ENCODE results near the gene ABCB1. TPM values are rescaled to one million over a fixed set of nuclear protein-coding genes. Genes with fewer than 3 reads are reported as not detected.

ABCB1 gene
- total RNA-seq, 1 donor from 2014 or later = 3.6 TPM

DNA sequence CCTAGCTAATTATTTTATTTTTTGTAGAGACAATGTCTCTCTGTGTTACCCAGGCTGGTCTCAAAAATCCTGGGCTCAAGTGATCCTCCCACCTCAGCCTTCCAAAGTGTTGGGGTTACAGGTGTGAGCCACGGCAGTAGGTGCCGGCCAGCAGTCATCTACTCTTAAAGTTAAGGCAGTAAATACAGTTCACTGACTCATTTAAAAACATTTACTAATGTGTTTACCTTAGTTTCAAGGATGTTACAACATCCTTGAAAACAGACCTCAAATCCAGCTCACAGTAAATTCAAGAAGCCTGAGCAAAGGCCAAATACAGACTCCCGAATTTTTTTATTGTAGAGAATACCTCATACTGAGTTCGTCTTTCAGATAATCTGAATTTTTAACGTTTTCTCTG, 95.6 kb downstream of the ABCB1 start:
- no peaks in the 10 kb centered on the region for H3K9me3 Mint-ChIP-seq
- no peak overlapping the region for H3K4me3 Mint-ChIP-seq
- no peak for DNase-seq (ENCODE audit: low spot score)
- H3K4me1 Mint-ChIP-seq (ENCODE audit: low read depth) = peaks cover 21% of the 10 kb centered on the region
- intact Hi-C loops (cut with micrococcal nuclease) = loop anchor here (5.0 to 10.0 kb wide), 3 partner anchors 292 to 670 kb away; no protein-coding TSS in a partner anchor
- no peaks in the 10 kb centered on the region for H3K27me3 Mint-ChIP-seq (ENCODE audit: insufficient read depth)
- H3K36me3 Mint-ChIP-seq (ENCODE audit: low read depth) = no peaks in the 10 kb centered on the region
- H3K27ac Mint-ChIP-seq = no peak overlapping the region

DNA sequence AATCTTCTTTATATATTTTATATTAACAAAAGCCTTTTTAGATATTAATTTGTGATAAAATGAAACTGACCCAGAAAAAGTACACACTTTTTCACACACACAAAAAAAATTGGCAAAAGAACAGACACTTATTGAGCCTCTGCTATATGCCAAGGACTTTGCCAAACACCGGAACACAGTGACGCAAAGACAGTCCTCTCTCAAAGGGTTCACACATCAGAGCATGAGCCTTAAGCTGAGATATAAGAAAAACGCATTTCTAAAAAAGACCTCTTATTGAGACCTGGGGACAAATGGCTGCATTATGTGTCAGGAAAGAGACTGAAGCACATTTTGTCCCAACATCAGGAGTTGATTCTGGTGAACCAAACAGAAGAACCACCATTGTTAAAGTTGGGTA, 101.2 kb downstream of the ABCB1 start:
- Mint-ChIP-seq H3K27ac (no peak overlapping the region), H3K4me3 (no peak overlapping the region), H3K36me3 (ENCODE audit: low read depth) (no peaks in the 10 kb centered on the region), H3K4me1 (ENCODE audit: low read depth) (no peaks in the 10 kb centered on the region), H3K27me3 (ENCODE audit: insufficient read depth) (no peaks in the 10 kb centered on the region), H3K9me3 (no peaks in the 10 kb centered on the region)
- intact Hi-C loops (cut with micrococcal nuclease) = no loop called here
- no peak for DNase-seq (ENCODE audit: low spot score)

DNA sequence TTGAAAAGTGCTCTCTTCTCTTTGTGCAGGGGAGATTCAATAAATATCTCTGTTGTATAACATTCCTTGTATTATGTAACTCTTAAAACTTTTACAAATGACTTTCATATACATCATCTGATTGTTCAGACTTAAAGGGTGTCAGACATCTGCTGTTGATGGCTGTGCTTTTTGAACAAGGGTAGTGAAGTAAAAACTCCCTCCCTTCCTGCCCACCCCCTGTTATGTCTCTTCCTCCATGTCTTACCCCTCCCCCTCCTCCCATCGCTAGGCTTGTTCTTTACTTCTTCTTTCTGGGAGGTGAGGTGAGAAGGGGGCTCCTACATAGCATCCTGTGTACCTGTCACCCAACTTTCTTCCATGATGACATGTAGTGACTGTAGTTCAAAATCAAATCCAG, 101.8 kb downstream of the ABCB1 start:
- intact Hi-C loops (cut with micrococcal nuclease) = no loop called here
- no peak overlapping the region for H3K4me3 Mint-ChIP-seq
- H3K27ac Mint-ChIP-seq = no peak overlapping the region

DNA sequence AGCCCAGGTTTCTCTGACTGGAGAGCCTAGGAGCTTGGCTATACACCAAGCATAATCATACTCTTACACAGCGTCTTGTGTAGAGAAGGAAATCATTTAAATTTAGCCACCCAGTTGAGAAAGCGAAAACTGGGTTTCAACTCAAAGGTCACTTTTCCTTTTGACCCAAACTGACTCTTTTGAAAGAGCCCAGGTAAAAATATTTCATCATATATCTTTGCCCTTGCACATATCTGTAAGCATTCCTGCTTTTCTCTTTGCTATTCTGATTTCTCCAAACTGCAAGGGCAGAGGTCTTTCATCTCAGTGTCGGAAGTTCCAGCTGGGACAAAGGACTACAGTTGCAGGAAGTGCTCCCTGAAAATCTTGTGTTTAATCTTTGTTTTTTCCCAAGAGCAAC, 103.2 kb downstream of the ABCB1 start:
- Mint-ChIP-seq H3K4me1 (ENCODE audit: low read depth) (no peaks in the 10 kb centered on the region), H3K4me3 (no peak overlapping the region), H3K27ac (no peak overlapping the region), H3K9me3 (no peaks in the 10 kb centered on the region), H3K36me3 (ENCODE audit: low read depth) (no peaks in the 10 kb centered on the region), H3K27me3 (ENCODE audit: insufficient read depth) (peaks cover 3% of the 10 kb centered on the region)
- intact Hi-C loops (cut with micrococcal nuclease) = no loop called here
- DNase-seq (ENCODE audit: low spot score) = no peak

More for the DNA sequence above, 101.8 kb downstream of the ABCB1 start:
- no peak for DNase-seq (ENCODE audit: low spot score)
- H3K9me3 Mint-ChIP-seq = no peaks in the 10 kb centered on the region
- H3K27me3 Mint-ChIP-seq (ENCODE audit: insufficient read depth) = no peaks in the 10 kb centered on the region
- H3K36me3 Mint-ChIP-seq (ENCODE audit: low read depth) = no peaks in the 10 kb centered on the region
- no peaks in the 10 kb centered on the region for H3K4me1 Mint-ChIP-seq (ENCODE audit: low read depth)

DNA sequence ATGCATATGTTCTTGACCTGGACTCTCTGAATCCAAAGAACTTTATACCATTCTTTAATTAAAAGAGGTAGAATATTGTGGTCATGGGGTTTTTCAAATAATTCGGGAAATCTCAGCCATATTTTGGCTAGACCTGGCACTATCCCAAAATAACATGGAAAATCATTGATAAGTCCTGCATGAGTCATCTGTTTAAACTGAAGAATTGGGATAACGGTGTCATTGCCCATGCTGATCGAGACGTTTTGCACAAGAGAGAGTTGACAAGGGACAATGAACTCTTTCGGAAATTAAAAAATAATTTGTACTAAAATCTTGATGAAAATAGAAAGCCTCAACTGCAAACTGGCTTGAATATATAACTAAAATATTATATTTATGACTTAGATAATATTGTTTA, 105.3 kb downstream of the ABCB1 start:
- Mint-ChIP-seq H3K4me1 (ENCODE audit: low read depth) (no peaks in the 10 kb centered on the region), H3K27me3 (ENCODE audit: insufficient read depth) (peaks cover 8% of the 10 kb centered on the region), H3K27ac (no peak overlapping the region), H3K4me3 (no peak overlapping the region), H3K9me3 (no peaks in the 10 kb centered on the region), H3K36me3 (ENCODE audit: low read depth) (no peaks in the 10 kb centered on the region)
- intact Hi-C loops (cut with micrococcal nuclease) = no loop called here
- no peak for DNase-seq (ENCODE audit: low spot score)

DNA sequence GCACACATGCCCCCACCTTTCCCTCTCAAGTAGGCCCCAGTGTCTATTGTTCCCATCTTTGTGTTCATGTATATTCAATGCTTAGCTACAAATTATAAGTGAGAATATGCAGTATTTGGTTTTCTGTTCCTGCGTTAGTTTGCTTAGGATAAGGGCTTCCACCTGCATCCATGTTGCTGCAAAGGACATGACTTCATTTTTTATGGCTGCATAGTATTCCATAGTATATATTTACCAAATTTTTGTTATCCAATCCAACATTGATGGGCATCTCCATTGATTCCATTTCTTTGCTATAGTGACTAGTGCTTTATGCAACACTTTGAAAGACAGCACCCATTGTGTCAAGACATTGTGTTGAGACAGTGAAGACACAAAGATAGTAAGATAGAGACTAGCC, 106.2 kb downstream of the ABCB1 start:
- H3K9me3 Mint-ChIP-seq = no peaks in the 10 kb centered on the region

DNA sequence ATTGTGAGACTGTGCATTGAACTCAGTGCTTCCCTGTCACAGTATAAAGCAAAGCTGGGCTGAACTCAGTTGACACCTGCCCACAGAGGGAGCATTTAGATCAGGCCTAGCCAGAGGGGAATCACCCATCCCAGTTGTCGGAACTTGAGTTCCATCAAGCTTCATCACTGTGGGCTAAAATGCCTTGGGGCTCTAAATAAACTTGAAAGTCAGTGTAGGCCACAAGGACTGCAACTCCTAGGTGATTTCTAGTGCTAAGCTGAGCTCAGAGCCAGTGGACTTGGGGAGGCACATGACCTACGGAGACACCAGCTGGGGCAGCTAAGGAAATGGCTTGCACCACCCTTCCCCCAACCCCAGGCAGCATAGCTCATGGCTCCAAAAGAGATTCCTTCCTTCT, 117.6 kb downstream of the ABCB1 start:
- intact Hi-C loops (cut with micrococcal nuclease) = no loop called here
- Mint-ChIP-seq H3K27ac (no peak overlapping the region), H3K4me1 (ENCODE audit: low read depth) (no peaks in the 10 kb centered on the region), H3K36me3 (ENCODE audit: low read depth) (no peaks in the 10 kb centered on the region), H3K27me3 (ENCODE audit: insufficient read depth) (peaks cover 5% of the 10 kb centered on the region), H3K9me3 (no peaks in the 10 kb centered on the region), H3K4me3 (no peak overlapping the region)
- no peak for DNase-seq (ENCODE audit: low spot score)

More for the DNA sequence above, 106.2 kb downstream of the ABCB1 start:
- Mint-ChIP-seq H3K27me3 (ENCODE audit: insufficient read depth) (peaks cover 10% of the 10 kb centered on the region), H3K36me3 (ENCODE audit: low read depth) (no peaks in the 10 kb centered on the region), H3K4me3 (no peak overlapping the region), H3K27ac (no peak overlapping the region), H3K4me1 (ENCODE audit: low read depth) (no peaks in the 10 kb centered on the region)
- intact Hi-C loops (cut with micrococcal nuclease) = no loop called here
- no peak for DNase-seq (ENCODE audit: low spot score)

DNA sequence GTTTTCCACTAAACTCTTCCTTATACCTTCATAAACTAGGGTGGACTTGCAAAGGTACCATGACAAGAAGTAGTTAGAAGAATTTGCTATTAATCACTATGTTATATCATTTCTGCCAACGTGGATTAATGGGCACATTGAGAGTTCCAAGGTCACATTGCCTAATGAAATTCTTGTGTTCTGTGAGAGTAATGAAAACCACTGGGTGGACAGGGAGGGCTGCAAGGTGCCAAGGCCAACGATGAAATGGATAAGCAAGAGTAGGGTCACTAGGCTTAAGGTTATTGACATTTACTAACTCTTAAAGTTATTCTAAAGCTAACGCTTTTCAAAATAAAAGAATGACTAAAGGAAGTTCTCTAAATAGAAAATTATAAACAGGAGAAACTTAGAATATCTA, 118.6 kb downstream of the ABCB1 start:
- intact Hi-C loops (cut with micrococcal nuclease) = no loop called here
- Mint-ChIP-seq H3K4me1 (ENCODE audit: low read depth) (no peaks in the 10 kb centered on the region), H3K4me3 (no peak overlapping the region), H3K27me3 (ENCODE audit: insufficient read depth) (peaks cover 8% of the 10 kb centered on the region), H3K36me3 (ENCODE audit: low read depth) (no peaks in the 10 kb centered on the region), H3K9me3 (no peaks in the 10 kb centered on the region), H3K27ac (no peak overlapping the region)
- DNase-seq (ENCODE audit: low spot score) = no peak

DNA sequence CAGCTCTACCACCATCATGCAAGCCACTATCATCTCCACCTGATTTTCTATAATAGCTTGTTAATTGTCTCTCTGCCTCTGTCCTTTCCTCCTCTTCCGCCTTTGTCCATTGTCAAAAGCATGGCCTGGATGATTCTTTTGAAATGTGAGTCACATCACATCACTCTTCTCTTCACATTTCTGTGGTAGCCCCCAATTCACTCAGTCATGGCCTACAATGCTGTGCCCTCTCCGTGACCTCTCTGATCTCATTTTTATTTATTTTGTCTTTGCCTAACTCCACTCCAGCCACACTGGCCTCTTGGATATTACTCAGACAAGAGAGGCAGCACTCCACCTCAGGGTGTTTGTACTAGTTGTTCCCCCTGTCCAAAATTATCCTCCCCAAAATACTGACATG, 120.3 kb downstream of the ABCB1 start:
- H3K27ac Mint-ChIP-seq = no peak overlapping the region
- no peak overlapping the region for H3K4me3 Mint-ChIP-seq
- intact Hi-C loops (cut with micrococcal nuclease) = no loop called here
- H3K27me3 Mint-ChIP-seq (ENCODE audit: insufficient read depth) = peaks cover 20% of the 10 kb centered on the region
- no peak for DNase-seq (ENCODE audit: low spot score)
- no peaks in the 10 kb centered on the region for H3K36me3 Mint-ChIP-seq (ENCODE audit: low read depth)
- H3K4me1 Mint-ChIP-seq (ENCODE audit: low read depth) = no peaks in the 10 kb centered on the region
- H3K9me3 Mint-ChIP-seq = no peaks in the 10 kb centered on the region

DNA sequence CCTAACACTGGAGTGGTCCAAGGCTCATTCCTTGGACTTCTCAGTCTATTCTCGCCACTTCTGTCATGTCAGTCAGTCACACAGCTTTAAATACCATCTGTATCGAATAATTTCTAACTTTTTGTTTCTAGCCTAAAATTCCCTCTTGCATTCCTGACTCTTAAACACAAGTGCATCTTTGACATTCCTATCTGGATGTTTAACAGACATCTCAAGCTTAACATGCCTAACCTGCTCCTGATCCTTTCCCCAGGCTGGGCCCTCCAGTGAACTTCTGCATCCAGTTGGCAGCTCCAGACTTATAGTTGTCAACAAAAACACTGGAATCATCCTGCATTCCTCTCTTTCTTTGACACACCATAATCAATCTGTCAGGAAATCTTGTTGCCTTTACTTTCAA, 120.7 kb downstream of the ABCB1 start:
- no peak overlapping the region for H3K4me3 Mint-ChIP-seq
- DNase-seq (ENCODE audit: low spot score) = no peak
- intact Hi-C loops (cut with micrococcal nuclease) = loop anchor here (5.0 kb wide), 1 partner anchor 753 kb away; no protein-coding TSS in a partner anchor
- no peaks in the 10 kb centered on the region for H3K9me3 Mint-ChIP-seq
- peaks cover 2% of the 10 kb centered on the region for H3K4me1 Mint-ChIP-seq (ENCODE audit: low read depth)
- H3K27ac Mint-ChIP-seq = no peak overlapping the region
- no peaks in the 10 kb centered on the region for H3K36me3 Mint-ChIP-seq (ENCODE audit: low read depth)
- peaks cover 21% of the 10 kb centered on the region for H3K27me3 Mint-ChIP-seq (ENCODE audit: insufficient read depth)

DNA sequence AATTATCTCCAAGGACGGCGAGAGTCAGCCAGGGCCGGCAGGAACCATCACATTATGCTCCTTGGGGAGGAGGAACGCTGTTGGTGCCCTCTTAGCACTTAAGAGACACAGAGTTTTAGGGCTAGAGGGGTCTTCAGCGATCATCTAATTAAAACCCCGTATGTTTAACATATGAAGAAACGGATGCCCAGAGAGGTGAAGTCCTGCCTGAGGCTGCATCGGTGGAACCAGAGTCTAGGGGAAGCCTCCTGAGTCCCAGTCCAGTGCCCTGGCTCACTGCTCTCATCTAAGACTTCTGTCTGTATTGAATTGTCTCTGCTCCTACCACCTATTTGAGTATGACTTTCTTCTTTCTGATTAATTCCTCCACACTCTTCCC, 124.5 kb downstream of the ABCB1 start:
- Mint-ChIP-seq H3K4me3 (peak overlapping the region; percentile 13), H3K4me1 (ENCODE audit: low read depth) (peaks cover 10% of the 10 kb centered on the region), H3K36me3 (ENCODE audit: low read depth) (no peaks in the 10 kb centered on the region), H3K9me3 (no peaks in the 10 kb centered on the region), H3K27ac (no peak overlapping the region), H3K27me3 (ENCODE audit: insufficient read depth) (peaks cover 46% of the 10 kb centered on the region)
- intact Hi-C loops (cut with micrococcal nuclease) = loop anchor here (5.0 kb wide), 1 partner anchor 749 kb away; no protein-coding TSS in a partner anchor
- DNase-seq (ENCODE audit: low spot score) = no peak

DNA sequence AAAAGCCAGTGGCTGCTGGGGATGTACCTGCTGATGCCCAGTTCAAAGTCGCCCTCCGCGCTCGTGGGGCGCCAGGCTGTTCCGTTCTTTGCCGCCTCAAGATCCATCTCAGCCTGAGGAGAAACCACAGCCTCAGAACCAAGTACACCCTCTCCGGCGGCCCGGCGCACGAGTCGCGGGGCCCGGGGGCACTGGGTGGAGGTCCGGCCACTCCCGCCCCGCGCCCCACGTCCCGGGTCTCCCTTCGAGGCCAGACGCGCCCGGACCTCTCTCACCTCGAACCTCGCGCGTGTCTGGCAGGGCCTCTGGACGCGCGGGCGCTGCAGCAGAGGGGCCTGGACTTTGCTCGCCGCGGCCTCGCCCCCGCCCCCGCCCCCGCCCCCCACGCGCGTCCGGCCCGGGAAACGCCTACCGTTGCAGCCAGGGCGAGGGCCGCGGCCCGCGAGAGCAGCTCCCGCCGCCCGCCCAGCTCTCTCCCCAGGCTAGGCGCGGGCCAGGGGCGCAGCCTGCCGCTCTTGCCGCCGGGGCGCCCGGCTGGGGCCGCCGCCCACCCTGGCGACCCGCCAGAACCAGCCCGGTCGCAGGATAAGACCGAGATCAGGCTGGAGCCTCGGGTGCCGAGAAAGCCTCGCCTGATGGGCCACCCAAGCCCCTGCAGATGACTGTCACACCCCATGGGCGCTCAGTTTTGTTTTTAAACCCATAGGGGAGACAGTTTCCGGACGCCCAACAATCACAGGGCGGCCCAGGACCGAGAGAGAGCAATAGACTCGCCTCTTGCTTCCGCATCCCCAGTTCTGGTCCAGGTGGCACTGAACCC, 125.1 kb downstream of the ABCB1 start, which contains the start of gene ABCB4:
TSS of gene ABCB4 (minus strand) at position 322 of the 820 bp plus-strand sequence. CDS start at position 107, 215 bp downstream.
- Mint-ChIP-seq H3K27me3 (ENCODE audit: insufficient read depth) (peaks cover 46% of the 10 kb centered on the region), H3K9me3 (no peaks in the 10 kb centered on the region), H3K4me3 (peak within 1 kb of the TSS; percentile 47), H3K4me1 (ENCODE audit: low read depth) (peaks cover 10% of the 10 kb centered on the region), H3K36me3 (ENCODE audit: low read depth) (no peaks in the 10 kb centered on the region), H3K27ac (no peak within 1 kb of the TSS)
- intact Hi-C loops (cut with micrococcal nuclease) = loop anchor here (5.0 kb wide), 1 partner anchor 748 kb away; no protein-coding TSS in a partner anchor
- DNase-seq (ENCODE audit: low spot score) = no peak

DNA sequence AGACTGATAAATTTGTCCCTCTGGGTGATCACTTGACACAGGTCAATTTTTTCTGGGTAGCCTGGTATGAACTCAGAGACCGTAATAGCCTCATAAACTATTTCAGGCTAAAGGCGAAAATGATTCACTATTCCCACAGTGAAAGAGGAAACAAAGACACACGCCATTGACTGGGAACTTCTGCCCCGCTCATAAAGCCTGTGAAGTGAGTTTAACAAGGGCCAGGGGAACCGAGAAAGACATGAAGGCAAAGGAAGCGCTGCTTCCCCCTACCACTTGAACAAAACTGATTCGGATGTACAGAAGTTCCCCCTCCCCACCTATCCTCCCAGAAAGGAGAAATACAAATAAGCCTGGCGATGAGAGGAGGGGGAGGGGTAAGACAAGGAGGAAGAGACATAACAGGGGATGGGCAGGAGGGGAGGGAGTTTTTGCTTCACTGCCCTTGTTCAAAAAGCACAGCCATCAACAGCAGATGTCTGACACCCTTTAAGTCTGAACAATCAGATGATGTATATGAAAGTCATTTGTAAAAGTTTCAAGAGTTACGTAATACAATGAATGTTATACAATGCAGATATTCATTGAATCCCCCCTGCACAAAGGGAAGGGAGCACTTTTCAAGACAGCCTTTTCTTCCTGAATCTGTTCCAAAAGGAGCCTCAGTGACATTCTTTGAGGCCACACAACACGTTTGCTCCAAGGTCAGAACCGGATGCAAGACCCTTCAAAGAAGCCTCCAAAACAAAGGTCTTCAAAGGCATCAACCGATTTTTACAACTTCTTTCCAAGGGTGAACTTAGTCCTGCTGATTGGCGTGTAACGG, 125.9 kb downstream of the ABCB1 start:
- Mint-ChIP-seq H3K4me1 (ENCODE audit: low read depth) (peaks cover 10% of the 10 kb centered on the region), H3K4me3 (peak overlapping the region; percentile 47), H3K9me3 (no peaks in the 10 kb centered on the region)

More for the DNA sequence above, 125.9 kb downstream of the ABCB1 start:
- no peak overlapping the region for H3K27ac Mint-ChIP-seq
- no peaks in the 10 kb centered on the region for H3K36me3 Mint-ChIP-seq (ENCODE audit: low read depth)
- intact Hi-C loops (cut with micrococcal nuclease) = loop anchor here (5.0 kb wide), 1 partner anchor 747 kb away; no protein-coding TSS in a partner anchor
- peaks cover 46% of the 10 kb centered on the region for H3K27me3 Mint-ChIP-seq (ENCODE audit: insufficient read depth)
- DNase-seq (ENCODE audit: low spot score) = no peak

Data from activated T-helper 1 cell treated with anti-CD3 and anti-CD28 coated beads, Interleukin-12 subunit alpha, Interleukin-12 subunit beta, Interleukin-2, Interleukin-4 antibody, amounts not matched to agents 30 ng/mL and 10 ng/mL and 1 ng/mL, durations not matched to agents 14 hours and 24 hours and 36 hours (primary cell).